ENCODE results near the gene REEP5. TPM values are rescaled to one million over a fixed set of nuclear protein-coding genes. Genes with fewer than 3 reads are reported as not detected.

Gene REEP5
- total and polyA plus RNA-seq, 9 of the 15 experiments (the other 6 are each of a cell fraction or from before 2014, with no cell fraction given): 14.7 to 102 (median 36.0) TPM

GRCh38 chr5:112921833-112922817, at the start of gene REEP5 (continued):
- 0 out of 2 replicates have a peak, but pooled peaks have one; percentile 29 for TF ChIP-seq ATF6 (CRISPR knock-in tag; IDR thresholded peaks at IDR 0.05)
- TF ChIP-seq TOE1 (IDR thresholded peaks at IDR 0.05; ENCODE audit: borderline replicate concordance): no peak
- TF ChIP-seq TOE1 (CRISPR knock-in tag; IDR thresholded peaks at IDR 0.05; ENCODE audit: borderline replicate concordance, low read depth): no peak
- no peak for TF ChIP-seq MYBL2 (IDR thresholded peaks at IDR 0.05; ENCODE audit: low read depth)
- TF ChIP-seq MYBL2 (CRISPR knock-in tag; IDR thresholded peaks at IDR 0.05; ENCODE audit: borderline replicate concordance): no peak
- no peak for TF ChIP-seq ZNF444 (CRISPR knock-in tag; IDR thresholded peaks at IDR 0.05)
- TF ChIP-seq ZNF586 (CRISPR knock-in tag; conservative IDR thresholded peaks at IDR 0.05): no peak
- no peak for TF ChIP-seq HMG20B (CRISPR knock-in tag; IDR thresholded peaks at IDR 0.05)
- TF ChIP-seq NFE2 (IDR thresholded peaks at IDR 0.05; ENCODE audit: low read depth): no peak
- TF ChIP-seq ZNF408 (CRISPR knock-in tag; IDR thresholded peaks at IDR 0.05; ENCODE audit: low read depth): no peak
- TF ChIP-seq MAFF (IDR thresholded peaks at IDR 0.05; ENCODE audit: low read length): no peak
- TF ChIP-seq ZNF124 (CRISPR knock-in tag; IDR thresholded peaks at IDR 0.05): no peak
- TF ChIP-seq RBFOX2 (IDR thresholded peaks at IDR 0.05; ENCODE audit: low read depth, low read length): peak; percentile 89
- TF ChIP-seq LEF1 (IDR thresholded peaks at IDR 0.05): no peak
- no peak for TF ChIP-seq NCOA4 (IDR thresholded peaks at IDR 0.05; ENCODE audit: partially characterized antibody)
- TF ChIP-seq MAFK (IDR thresholded peaks at IDR 0.05; ENCODE audit: low read length): no peak
- TF ChIP-seq PHB2 (IDR thresholded peaks at IDR 0.05; ENCODE audit: low read depth): no peak
- no peak for TF ChIP-seq TSC22D4 (tag; IDR thresholded peaks at IDR 0.05)
- no peak for TF ChIP-seq ZNF512 (tag; IDR thresholded peaks at IDR 0.05)
- TF ChIP-seq RAD21 (CRISPR knock-in tag; conservative IDR thresholded peaks at IDR 0.05 in 1 of 2, IDR thresholded peaks at IDR 0.05 in 1 of 2): peak; percentile 72 to 86
- 0 out of 2 replicates have a peak, but pooled peaks have one; percentile 5 for TF ChIP-seq JUN (IDR thresholded peaks at IDR 0.05; ENCODE audit: borderline replicate concordance, low read depth, low read length)
- TF ChIP-seq JUN (CRISPR knock-in tag; IDR thresholded peaks at IDR 0.05; ENCODE audit: borderline replicate concordance): no peak
- TF ChIP-seq NFATC3 (IDR thresholded peaks at IDR 0.05): no peak
- TF ChIP-seq ZSCAN29 (IDR thresholded peaks at IDR 0.05): peak; percentile 97
- TF ChIP-seq SMC3 (conservative IDR thresholded peaks at IDR 0.05; ENCODE audit: insufficient read depth, low read depth, low read length): peak; percentile 66
- peak; percentile 48; the same call in 1 of the 2 replicates for TF ChIP-seq ELF1 (tag; IDR thresholded peaks at IDR 0.05)
